ENCODE results near the gene ZFP1. TPM values are rescaled to one million over a fixed set of nuclear protein-coding genes. Genes with fewer than 3 reads are reported as not detected.
"Not testable (repeated sequence)": the region's sequence is repeated elsewhere in the genome, so short reads cannot be mapped to it uniquely, and the experiment has no call there.

ZFP1 gene
- total RNA-seq, 4 donors from 2014 or later, result 4.8 to 8.7 (median 6.5) TPM

- TF ChIP-seq POLR2A (IDR thresholded peaks at IDR 0.05), result no peak
- TF ChIP-seq, protein P1, sequence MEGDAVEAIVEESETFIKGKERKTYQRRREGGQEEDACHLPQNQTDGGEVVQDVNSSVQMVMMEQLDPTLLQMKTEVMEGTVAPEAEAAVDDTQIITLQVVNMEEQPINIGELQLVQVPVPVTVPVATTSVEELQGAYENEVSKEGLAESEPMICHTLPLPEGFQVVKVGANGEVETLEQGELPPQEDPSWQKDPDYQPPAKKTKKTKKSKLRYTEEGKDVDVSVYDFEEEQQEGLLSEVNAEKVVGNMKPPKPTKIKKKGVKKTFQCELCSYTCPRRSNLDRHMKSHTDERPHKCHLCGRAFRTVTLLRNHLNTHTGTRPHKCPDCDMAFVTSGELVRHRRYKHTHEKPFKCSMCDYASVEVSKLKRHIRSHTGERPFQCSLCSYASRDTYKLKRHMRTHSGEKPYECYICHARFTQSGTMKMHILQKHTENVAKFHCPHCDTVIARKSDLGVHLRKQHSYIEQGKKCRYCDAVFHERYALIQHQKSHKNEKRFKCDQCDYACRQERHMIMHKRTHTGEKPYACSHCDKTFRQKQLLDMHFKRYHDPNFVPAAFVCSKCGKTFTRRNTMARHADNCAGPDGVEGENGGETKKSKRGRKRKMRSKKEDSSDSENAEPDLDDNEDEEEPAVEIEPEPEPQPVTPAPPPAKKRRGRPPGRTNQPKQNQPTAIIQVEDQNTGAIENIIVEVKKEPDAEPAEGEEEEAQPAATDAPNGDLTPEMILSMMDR (IDR thresholded peaks at IDR 0.05), result no peak
- intact Hi-C loops (cut with DNase I; ENCODE audit: low total_unique reads), result loop anchor here (10.0 kb wide), 1 partner anchor 567 kb away; no protein-coding TSS in a partner anchor
- H3K4me3 ChIP-seq (ENCODE audit: low read depth, poor library complexity, severe bottlenecking), result no peak overlapping the region
- WGBS, 2 donors, result 32 to 37% methylated on average over 18 of the region's 18 CpGs
- peak in 1 of 2 donors; percentile 84 for DNase-seq (ENCODE audit: low spot score in 2 of 2)
Measured at GRCh38 chr16:75198135-75198600, 49.8 kb downstream of the ZFP1 start.

DNA sequence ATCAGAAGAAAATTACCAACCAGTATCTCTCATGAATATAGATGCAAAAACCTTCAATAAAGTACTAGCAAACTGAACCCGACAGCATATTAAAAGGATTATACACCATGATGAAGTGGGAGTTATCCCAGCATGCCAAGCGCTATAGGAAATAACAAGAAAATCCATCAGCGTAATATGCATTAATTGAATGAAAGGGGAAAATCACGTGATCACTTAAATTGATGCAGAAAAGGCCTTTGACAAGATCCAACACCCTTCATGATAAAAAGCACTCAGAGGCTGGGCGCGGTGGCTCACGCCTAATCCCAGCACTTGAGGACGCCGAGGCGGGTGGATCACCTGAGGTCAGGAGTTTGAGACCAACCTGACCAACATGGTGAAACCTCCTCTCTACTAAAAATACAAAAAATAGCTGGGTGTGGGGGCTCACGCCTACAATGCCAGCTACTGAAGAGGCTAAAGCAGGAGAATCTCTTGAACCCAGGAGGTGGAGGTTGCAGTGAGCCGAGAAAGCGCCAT lies 53.8 kb downstream of the ZFP1 start:
- WGBS, 2 donors, result 91 to 94% methylated on average over 13 of the region's 13 CpGs
- intact Hi-C loops (cut with DNase I; ENCODE audit: low total_unique reads), result no loop called here
- DNase-seq (ENCODE audit: low spot score in 2 of 2), result peak in 1 of 2 donors; percentile 75
- no peak overlapping the region for H3K4me3 ChIP-seq (ENCODE audit: low read depth, poor library complexity, severe bottlenecking)
- TF ChIP-seq, protein P1 (IDR thresholded peaks at IDR 0.05), result no peak
- no peak for TF ChIP-seq POLR2A (IDR thresholded peaks at IDR 0.05)

DNA sequence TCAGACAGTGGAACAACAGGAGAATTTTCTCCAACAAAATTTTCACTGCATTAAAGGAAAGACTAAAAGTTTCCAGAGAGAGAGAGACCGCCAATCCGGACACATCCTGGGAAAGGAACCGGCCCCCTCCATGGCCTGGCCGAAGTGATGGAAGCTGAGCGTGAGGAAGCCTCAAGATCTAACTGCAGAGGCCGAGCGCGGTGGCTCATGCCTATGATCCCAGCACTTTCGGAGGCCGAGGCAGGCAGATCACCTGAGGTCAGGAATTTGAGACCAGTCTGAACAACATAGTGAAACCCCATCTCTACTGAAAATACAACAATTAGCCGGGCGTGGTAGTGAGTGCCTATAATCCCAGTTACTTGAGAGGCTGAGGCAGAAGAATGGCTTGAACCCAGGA lies 54.8 kb downstream of the ZFP1 start:
- no peak for DNase-seq (ENCODE audit: low spot score in 2 of 2)
- intact Hi-C loops (cut with DNase I; ENCODE audit: low total_unique reads), result no loop called here

GRCh38 chr16:75203667-75204409 lies 55.5 kb downstream of the ZFP1 start:
- TF ChIP-seq POLR2A (IDR thresholded peaks at IDR 0.05), result no peak
- TF ChIP-seq, protein P1 (IDR thresholded peaks at IDR 0.05), result no peak
- no peak for DNase-seq (ENCODE audit: low spot score in 2 of 2)
- intact Hi-C loops (cut with DNase I; ENCODE audit: low total_unique reads), result no loop called here
- WGBS, 2 donors, result 82 to 84% methylated on average over 13 of the region's 13 CpGs
- no peak overlapping the region for H3K4me3 ChIP-seq (ENCODE audit: low read depth, poor library complexity, severe bottlenecking)

More for the DNA sequence above, 54.8 kb downstream of the ZFP1 start:
- H3K4me3 ChIP-seq (ENCODE audit: low read depth, poor library complexity, severe bottlenecking), result no peak overlapping the region
- TF ChIP-seq, protein P1 (IDR thresholded peaks at IDR 0.05), result no peak
- TF ChIP-seq POLR2A (IDR thresholded peaks at IDR 0.05), result no peak
- WGBS, 2 donors, result 82 to 88% methylated on average over 12 of the region's 12 CpGs

DNA sequence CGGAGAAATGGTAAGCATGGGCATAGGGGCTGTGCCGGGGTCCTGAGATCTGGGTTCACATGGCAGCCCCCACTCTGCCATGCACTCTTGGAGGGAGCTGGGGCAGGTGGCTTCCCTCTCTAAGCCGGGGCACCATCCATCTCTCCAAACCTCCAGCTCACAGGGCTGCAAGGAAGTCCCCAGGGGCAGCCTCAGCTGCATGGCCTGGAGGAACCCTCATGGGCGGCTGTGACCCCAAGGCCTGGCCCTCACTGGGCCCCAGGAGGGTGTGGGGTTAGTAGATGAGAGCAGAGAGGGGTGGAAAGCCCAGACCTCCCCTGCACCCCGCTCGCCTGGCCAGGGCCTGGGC lies 56.1 kb downstream of the ZFP1 start:
- no peak for TF ChIP-seq POLR2A (IDR thresholded peaks at IDR 0.05)
- TF ChIP-seq, protein P1 (IDR thresholded peaks at IDR 0.05), result no peak
- 95 to 100% methylated on average over 2 to 3 of the region's 6 CpGs for WGBS, 2 donors
- intact Hi-C loops (cut with DNase I; ENCODE audit: low total_unique reads), result no loop called here
- no peak for DNase-seq (ENCODE audit: low spot score in 2 of 2)
- no peak overlapping the region for H3K4me3 ChIP-seq (ENCODE audit: low read depth, poor library complexity, severe bottlenecking)

DNA sequence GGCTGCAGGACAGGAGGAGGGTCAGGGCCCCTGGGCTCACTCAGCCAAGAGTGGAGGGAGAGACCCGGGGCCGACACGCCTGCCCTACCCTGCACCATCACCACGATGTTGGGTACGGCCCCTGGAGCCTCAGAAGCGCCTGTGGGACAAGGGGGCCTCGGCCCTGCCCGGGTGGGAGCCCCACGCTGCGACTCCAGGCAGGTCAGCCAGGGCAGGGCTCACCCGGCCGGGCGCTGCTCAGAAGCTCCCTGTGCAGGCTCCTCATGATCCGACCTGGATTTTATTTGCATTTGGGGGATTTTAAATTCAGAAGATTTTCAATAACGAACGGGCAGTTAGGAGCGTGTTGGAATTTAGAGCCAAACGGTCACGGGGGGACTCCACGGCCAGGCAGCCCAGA lies 56.6 kb downstream of the ZFP1 start:
- intact Hi-C loops (cut with DNase I; ENCODE audit: low total_unique reads); DNase-seq (ENCODE audit: low spot score in 2 of 2); H3K4me3 ChIP-seq (ENCODE audit: low read depth, poor library complexity, severe bottlenecking): not testable (repeated sequence)
- no CpG with 5 or more reads among the region's 20 CpGs for WGBS, 2 donors

GRCh38 chr16:75205438-75205837 lies 57.1 kb downstream of the ZFP1 start:
- DNase-seq (ENCODE audit: low spot score in 2 of 2); H3K4me3 ChIP-seq (ENCODE audit: low read depth, poor library complexity, severe bottlenecking); intact Hi-C loops (cut with DNase I; ENCODE audit: low total_unique reads): not testable (repeated sequence)
- no CpG with 5 or more reads among the region's 19 CpGs for WGBS, 2 donors

GRCh38 chr16:75205961-75206748 lies 57.8 kb downstream of the ZFP1 start:
- DNase-seq (ENCODE audit: low spot score in 2 of 2); H3K4me3 ChIP-seq (ENCODE audit: low read depth, poor library complexity, severe bottlenecking); intact Hi-C loops (cut with DNase I; ENCODE audit: low total_unique reads): not testable (repeated sequence)
- 43 to 66% methylated on average over 11 to 17 of the region's 25 CpGs for WGBS, 2 donors

All from lower leg skin (tissue), 4 donors.